Gastroesophageal sphincter (tissue), 3 donors: ENCODE results near the gene DBH.

Experiments used
- CTCF ChIP-seq, 4 experiments: fragments of 200-600 bp in 2 of 4; fragments of 450-650 bp in 2 of 4; sonication (generic) in 1 of 4; IDR thresholded peaks; one replicate each; pipeline ENCODE4 v1.5.1; 2017 to 2019; ENCODE audit warnings: antibody characterized with exemption in 4 of 4, mild to moderate bottlenecking in 2 of 4, moderate library complexity in 2 of 4
- EP300 ChIP-seq: sonication (generic); formaldehyde crosslinking; IDR thresholded peaks from one replicate; pipeline ENCODE4 v1.6.1; 2017; ENCODE audit warnings: antibody characterized with exemption, mild to moderate bottlenecking
- POLR2A ChIP-seq, 2 donors: fragments of 450-650 bp; IDR thresholded peaks; one replicate each; pipeline ENCODE4 v1.6.1; 2017; ENCODE audit warnings: antibody characterized with exemption in 2 of 2, mild to moderate bottlenecking in 2 of 2, moderate library complexity in 1 of 2
- POLR2AphosphoS5 ChIP-seq: sonication (generic); formaldehyde crosslinking; IDR thresholded peaks from one replicate; pipeline ENCODE4 v1.6.1; 2017; ENCODE audit warnings: antibody characterized with exemption

GRCh38 chr9:133642708-133643361 is 6.7 kb downstream of the DBH start:
- TF ChIP-seq EP300 (no peak), POLR2A (IDR thresholded peaks at IDR 0.05) (no peak), POLR2AphosphoS5 (no peak), CTCF (IDR thresholded peaks at IDR 0.05) (no peak)
